GM21423 (cell line): Measurements from ENCODE around the gene MSMO1.

Experiments
- ATAC-seq: cut with Tn5 transposase; IDR thresholded peaks from one replicate; pipeline ENCODE4 v1.9.1; 2021; ENCODE audit warnings: mild to moderate bottlenecking, moderate library complexity; ENCODE audit not compliant: unreplicated experiment

Gene MSMO1

GRCh38 chr4:165359506-165359905 lies 32.0 kb downstream of the MSMO1 start:
- no peak for ATAC-seq

- ATAC-seq: no peak
Observed at GRCh38 chr4:165360041-165360695, 32.7 kb downstream of the MSMO1 start.

GRCh38 chr4:165360985-165361670 lies 33.7 kb downstream of the MSMO1 start:
- ATAC-seq: no peak

- ATAC-seq: no peak
Observed at GRCh38 chr4:165361810-165362209, 34.3 kb downstream of the MSMO1 start.

GRCh38 chr4:165364452-165365080 lies 37.1 kb downstream of the MSMO1 start:
- ATAC-seq: no peak

GRCh38 chr4:165367040-165367439 lies 39.6 kb downstream of the MSMO1 start:
- no peak for ATAC-seq

GRCh38 chr4:165368114-165368513 lies 40.6 kb downstream of the MSMO1 start:
- ATAC-seq: no peak

GRCh38 chr4:165368567-165368966 lies 41.1 kb downstream of the MSMO1 start:
- no peak for ATAC-seq

- ATAC-seq: no peak
Observed at GRCh38 chr4:165369522-165369921, 42.1 kb downstream of the MSMO1 start.

GRCh38 chr4:165370530-165370929 lies 43.1 kb downstream of the MSMO1 start:
- no peak for ATAC-seq

- no peak for ATAC-seq
Observed at GRCh38 chr4:165375465-165375864, 48.0 kb downstream of the MSMO1 start.

GRCh38 chr4:165378398-165378744 lies 50.9 kb downstream of the MSMO1 start:
- ATAC-seq: no peak

- peak; percentile 86 for ATAC-seq
Observed at GRCh38 chr4:165378745-165379677, 51.5 kb downstream of the MSMO1 start, which contains the start of gene CPE. Gene CPE (plus strand): TSS chr4:165379008. CDS start chr4:165379222, 214 bp downstream.

- ATAC-seq: no peak
Observed at GRCh38 chr4:165379678-165380064, 52.2 kb downstream of the MSMO1 start.

- no peak for ATAC-seq
Observed at GRCh38 chr4:165380805-165381204, 53.3 kb downstream of the MSMO1 start.

- no peak for ATAC-seq
Observed at GRCh38 chr4:165381821-165382373, 54.4 kb downstream of the MSMO1 start.

- no peak for ATAC-seq
Observed at GRCh38 chr4:165382640-165383039, 55.2 kb downstream of the MSMO1 start.

GRCh38 chr4:165383591-165384073 lies 56.2 kb downstream of the MSMO1 start:
- no peak for ATAC-seq

- no peak for ATAC-seq
Observed at GRCh38 chr4:165384186-165384585, 56.7 kb downstream of the MSMO1 start.

- ATAC-seq: no peak
Observed at GRCh38 chr4:165384598-165384997, 57.1 kb downstream of the MSMO1 start.

GRCh38 chr4:165385126-165385525 lies 57.7 kb downstream of the MSMO1 start:
- no peak for ATAC-seq
